HCT116 (cell line): ENCODE measurements around the gene PACS2. TPM values are rescaled to one million over a fixed set of nuclear protein-coding genes. Genes with fewer than 3 reads are reported as not detected.

Experiments used
- ATAC-seq: fragments of 200-7000 bp; cut with Tn5 transposase; 2 replicates; pipeline ENCODE4 v1.9.1; 2020; ENCODE audit warnings: mild to moderate bottlenecking, moderate library complexity
- BruUV-seq: library from RNA; stranded (reverse); fragments of 400-500 nt; replicated peaks from 2 replicates; lab custom pipeline; 2021; lab: Mats Ljungman, UMichigan
- CTCF ChIA-PET: fragments of 300-600 bp; sonication (Branson Sonifier 250); formaldehyde crosslinking; loops from one replicate; lab custom pipeline; 2021; ENCODE audit warnings: antibody characterized with exemption; lab: Charles Lee
- POLR2A ChIA-PET: fragments of 300-600, 350-600 bp; sonication (Branson Sonifier 250); formaldehyde crosslinking; loops from one replicate; lab custom pipeline; 2021; ENCODE audit warnings: antibody characterized with exemption; lab: Charles Lee
- RAD21 ChIA-PET, 2 experiments: fragments of 300-600 bp; sonication (Branson Sonifier 250); formaldehyde crosslinking; loops; one replicate each; lab custom pipeline; 2023; ENCODE audit warnings: low total read pairs in 2 of 2; ENCODE audit not compliant: uncharacterized antibody in 2 of 2, unreplicated experiment in 2 of 2, low non-redundant PET in 1 of 2; lab: Charles Lee
- DNase-seq: peaks from one replicate; pipeline ENCODE4 v3.0.0-alpha.2; 2010; ENCODE audit warnings: low read depth, low spot score
- H2AFZ ChIP-seq: fragments of 200-600 bp; shearing (Covaris generic), sonication (generic); 2 replicates; pipeline ENCODE4 v1.6.1; 2017; ENCODE audit warnings: low read depth, mixed run types, mixed read lengths, antibody characterized with exemption, low read length; ENCODE audit not compliant: poor library complexity, severe bottlenecking
- H3K27ac ChIP-seq: 2 replicates; pipeline ENCODE4 v1.5.1; 2012; ENCODE audit warnings: low read depth, low read length
- H3K27me3 ChIP-seq: fragments of 200-600 bp; sonication (generic); 2 replicates; pipeline ENCODE4 v1.6.1; 2016; ENCODE audit warnings: mixed run types, low read length, mixed read lengths; ENCODE audit not compliant: insufficient read depth
- H3K36me3 ChIP-seq, 2 experiments: fragments of 200-500 bp in 1 of 2; fragments of 200-600 bp in 1 of 2; sonication (Bioruptor generic) in 1 of 2; sonication (generic) in 1 of 2; 2 replicates each; pipeline versions ENCODE4 v1.5.1 to v1.6.1; 2014 to 2016; ENCODE audit warnings: low read length in 2 of 2, inconsistent platforms in 1 of 2, mixed read lengths in 1 of 2, mixed run types in 1 of 2; ENCODE audit not compliant: insufficient read depth in 2 of 2, control insufficient read depth in 1 of 2
- H3K4me1 ChIP-seq, 2 experiments: fragments of 200-600 bp in 1 of 2; sonication (generic) in 1 of 2; 2 replicates each; pipeline versions ENCODE4 v1.5.1 to v1.6.1; 2012 to 2017; ENCODE audit warnings: low read length in 2 of 2, inconsistent platforms in 1 of 2, mild to moderate bottlenecking in 1 of 2, mixed read lengths in 1 of 2, mixed run types in 1 of 2, moderate library complexity in 1 of 2; ENCODE audit not compliant: insufficient read depth in 2 of 2, control insufficient read depth in 1 of 2
- H3K4me2 ChIP-seq: fragments of 200-600 bp; sonication (generic); 2 replicates; pipeline ENCODE4 v1.6.1; 2017; ENCODE audit warnings: mixed run types, low read length, mixed read lengths
- H3K4me3 ChIP-seq, 2 experiments: fragments of 200-600 bp in 1 of 2; sonication (generic) in 1 of 2; replicated peaks in 1 of 2; 2 replicates each; pipeline ENCODE4 v1.5.1; 2011 to 2016; ENCODE audit warnings: low read length in 2 of 2, control low read depth in 1 of 2, low read depth in 1 of 2, mild to moderate bottlenecking in 1 of 2, mixed read lengths in 1 of 2, mixed run types in 1 of 2
- H3K79me2 ChIP-seq: fragments of 200-600 bp; sonication (generic); 2 replicates; pipeline ENCODE4 v1.6.1; 2017; ENCODE audit warnings: mild to moderate bottlenecking, mixed run types, low read length, moderate library complexity, mixed read lengths; ENCODE audit not compliant: insufficient read depth
- H3K9ac ChIP-seq: fragments of 200-600 bp; sonication (generic); 2 replicates; pipeline ENCODE4 v1.6.1; 2016; ENCODE audit warnings: low read length, mixed read lengths
- H3K9me2 ChIP-seq: fragments of 200-600 bp; sonication (generic), shearing (Covaris generic); 2 replicates; pipeline ENCODE4 v1.6.1; 2017; ENCODE audit warnings: mixed run types, mild to moderate bottlenecking, moderate library complexity; ENCODE audit not compliant: insufficient read depth
- H3K9me3 ChIP-seq, 2 experiments: fragments of 200-500 bp in 1 of 2; fragments of 200-600 bp in 1 of 2; sonication (Bioruptor generic) in 1 of 2; sonication (generic) in 1 of 2; 2 replicates each; pipeline ENCODE4 v1.6.1; 2014 to 2017; ENCODE audit warnings: low read length in 2 of 2, mixed read lengths in 2 of 2, inconsistent platforms in 1 of 2, low read depth in 1 of 2, mild to moderate bottlenecking in 1 of 2, mixed run types in 1 of 2, moderate library complexity in 1 of 2; ENCODE audit not compliant: control insufficient read depth in 1 of 2, insufficient read depth in 1 of 2
- H4K20me1 ChIP-seq: fragments of 200-600 bp; sonication (generic), shearing (Covaris generic); 2 replicates; pipeline ENCODE4 v1.6.1; 2017; ENCODE audit warnings: mixed run types, mild to moderate bottlenecking, moderate library complexity; ENCODE audit not compliant: insufficient read depth
- CBX3 ChIP-seq: IDR thresholded peaks from 2 replicates; pipeline ENCODE4 v1.6.1; 2012; ENCODE audit warnings: low read depth
- CEBPB ChIP-seq: IDR thresholded peaks from 2 replicates; pipeline ENCODE4 v1.6.1; 2012; ENCODE audit warnings: low read depth
- ELF1 ChIP-seq: IDR thresholded peaks from 2 replicates; pipeline ENCODE4 v1.6.1; 2012; ENCODE audit warnings: low read depth, borderline replicate concordance
- EZH2 ChIP-seq: fragments of 200-600 bp; sonication (generic); IDR thresholded peaks from 2 replicates; pipeline ENCODE4 v1.6.1; 2017; ENCODE audit warnings: antibody characterized with exemption, mixed run types
- EZH2phosphoT487 ChIP-seq: fragments of 200-600 bp; IDR thresholded peaks from 2 replicates; pipeline ENCODE4 v1.6.1; 2018; ENCODE audit warnings: antibody characterized with exemption, borderline replicate concordance
- FOSL1 ChIP-seq: IDR thresholded peaks from 2 replicates; pipeline ENCODE4 v1.6.1; 2012; ENCODE audit warnings: low read depth
- POLR2A ChIP-seq: IDR thresholded peaks from 2 replicates; pipeline ENCODE4 v1.7.0; 2011; ENCODE audit warnings: borderline replicate concordance; ENCODE audit not compliant: insufficient read depth, insufficient read length; ENCODE audit errors: extremely low read depth
- POLR2AphosphoS5 ChIP-seq: IDR thresholded peaks from 2 replicates; pipeline ENCODE4 v1.6.1; 2011; ENCODE audit warnings: mild to moderate bottlenecking, low read depth, low read length, moderate library complexity
- RAD21 ChIP-seq: IDR thresholded peaks from 2 replicates; pipeline ENCODE4 v1.6.1; 2012; ENCODE audit warnings: low read depth, mild to moderate bottlenecking
- SP1 ChIP-seq: IDR thresholded peaks from 2 replicates; pipeline ENCODE4 v1.6.1; 2012; ENCODE audit warnings: low read depth
- ZFX ChIP-seq: fragments of 450-650 bp; IDR thresholded peaks from 2 replicates; pipeline ENCODE4 v1.6.1; 2017
- ZNF274 ChIP-seq: fragments of 200-500 bp; sonication (Bioruptor generic); IDR thresholded peaks from 2 replicates; pipeline ENCODE4 v1.6.1; 2014; ENCODE audit warnings: mild to moderate bottlenecking, low read depth, low read length, inconsistent platforms
- intact Hi-C: fragments of 100-400 bp; cut with micrococcal nuclease; formaldehyde crosslinking; loops from 2 replicates; pipeline ENCODE4 v1.10.0; 2022
- total RNA-seq: library from RNA; stranded (reverse); gene quantifications from one replicate; pipeline ENCODE4 v1.2.1, GENCODE V29; 2021; ENCODE audit not compliant: unreplicated experiment
- TF ChIP-seq, protein P1 (sequence below): IDR thresholded peaks from 2 replicates; pipeline ENCODE4 v1.6.1; 2011; ENCODE audit warnings: mild to moderate bottlenecking, low read length, moderate library complexity; ENCODE audit not compliant: insufficient replicate concordance; ENCODE audit errors: extremely low read depth
- TF ChIP-seq, protein P2 (sequence below): IDR thresholded peaks from 2 replicates; pipeline ENCODE4 v1.6.1; 2012

PACS2 gene
- total RNA-seq, 1 experiment from 2014 or later = 75.5 TPM

DNA sequence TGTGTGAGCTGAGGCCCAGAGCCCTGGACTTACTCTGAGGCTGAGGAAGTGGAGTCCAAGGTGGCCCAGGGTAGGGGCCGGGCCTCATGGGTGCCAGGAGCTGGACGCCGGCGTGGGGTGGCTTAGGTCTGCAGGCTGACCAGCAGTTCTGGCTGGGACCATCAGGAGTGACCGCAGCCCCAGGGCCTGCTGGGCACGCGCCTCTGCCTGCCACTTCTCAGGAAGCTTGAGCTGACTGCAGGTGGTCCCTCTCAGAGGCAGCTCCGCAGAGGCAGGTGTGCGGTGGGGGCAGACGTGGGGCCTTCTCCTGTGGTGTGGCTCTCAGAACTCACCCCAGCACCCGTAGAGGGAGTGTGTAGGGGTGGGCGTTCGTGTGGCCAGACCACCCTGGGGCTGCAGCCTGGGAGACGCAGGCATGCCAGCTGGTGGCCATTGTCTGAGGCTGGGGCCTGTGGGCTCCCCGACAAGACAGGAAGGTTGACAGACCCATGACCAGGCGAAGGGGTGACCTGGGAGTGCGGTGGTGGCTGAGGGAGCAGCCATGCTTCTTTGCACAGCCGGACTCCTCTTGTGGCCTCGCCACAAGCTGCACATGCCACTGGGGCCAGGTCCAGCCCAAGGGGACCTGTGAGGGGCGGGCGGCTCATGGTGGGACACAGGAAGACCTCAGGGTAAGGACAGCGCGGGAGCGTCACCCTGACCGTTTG is 43.7 kb downstream of the PACS2 start:
- Histone ChIP-seq H3K79me2 (no peaks in the 10 kb centered on the region), H3K9me2 (no peaks in the 10 kb centered on the region), H3K4me1 (no peaks in the 10 kb centered on the region), H3K4me3 (no peak overlapping the region), H3K27ac (no peak overlapping the region), H2AFZ (no peak overlapping the region), H4K20me1 (no peaks in the 10 kb centered on the region), H3K4me2 (no peak overlapping the region), H3K9me3 (no peaks in the 10 kb centered on the region), H3K36me3 (no peaks in the 10 kb centered on the region; a peak in 1 of 4 replicates), H3K27me3 (no peaks in the 10 kb centered on the region), H3K9ac (no peak overlapping the region)
- no peak for DNase-seq
- BruUV-seq = no TSS peak
- TF ChIP-seq, protein P1, sequence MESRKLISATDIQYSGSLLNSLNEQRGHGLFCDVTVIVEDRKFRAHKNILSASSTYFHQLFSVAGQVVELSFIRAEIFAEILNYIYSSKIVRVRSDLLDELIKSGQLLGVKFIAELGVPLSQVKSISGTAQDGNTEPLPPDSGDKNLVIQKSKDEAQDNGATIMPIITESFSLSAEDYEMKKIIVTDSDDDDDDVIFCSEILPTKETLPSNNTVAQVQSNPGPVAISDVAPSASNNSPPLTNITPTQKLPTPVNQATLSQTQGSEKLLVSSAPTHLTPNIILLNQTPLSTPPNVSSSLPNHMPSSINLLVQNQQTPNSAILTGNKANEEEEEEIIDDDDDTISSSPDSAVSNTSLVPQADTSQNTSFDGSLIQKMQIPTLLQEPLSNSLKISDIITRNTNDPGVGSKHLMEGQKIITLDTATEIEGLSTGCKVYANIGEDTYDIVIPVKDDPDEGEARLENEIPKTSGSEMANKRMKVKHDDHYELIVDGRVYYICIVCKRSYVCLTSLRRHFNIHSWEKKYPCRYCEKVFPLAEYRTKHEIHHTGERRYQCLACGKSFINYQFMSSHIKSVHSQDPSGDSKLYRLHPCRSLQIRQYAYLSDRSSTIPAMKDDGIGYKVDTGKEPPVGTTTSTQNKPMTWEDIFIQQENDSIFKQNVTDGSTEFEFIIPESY = no peak
- TF ChIP-seq FOSL1 (no peak), ZNF274 (no peak), POLR2A (no peak)
- ChIA-PET RAD21 (no interaction called here), CTCF (no interaction called here), POLR2A (no interaction called here)
- no peak for ATAC-seq
- intact Hi-C loops = no loop called here

DNA sequence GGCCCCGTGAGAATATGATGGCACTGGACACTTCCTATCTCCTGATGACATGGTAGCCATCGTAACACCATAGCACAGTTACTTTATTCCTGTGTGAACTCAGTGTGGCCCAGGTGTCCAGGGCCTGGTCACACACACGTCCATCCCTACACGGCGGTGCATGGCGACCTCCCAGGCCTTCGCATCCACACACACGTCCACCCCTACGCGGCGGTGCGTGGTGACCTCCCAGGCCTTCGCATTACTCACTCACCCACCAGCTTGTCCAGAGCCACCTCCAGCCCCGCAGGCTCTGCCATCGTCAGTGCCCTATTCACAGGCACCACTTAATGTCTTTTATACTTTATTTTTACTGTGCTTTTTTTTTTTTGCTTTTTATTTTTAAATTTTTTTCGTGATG is 44.4 kb downstream of the PACS2 start:
- ATAC-seq = no peak
- Histone ChIP-seq H3K4me1 (peaks cover 0 to under 1% of the 10 kb centered on the region in 2 experiments; a peak in 1 of 4 replicates), H3K79me2 (no peaks in the 10 kb centered on the region), H2AFZ (no peak overlapping the region), H3K4me2 (no peak overlapping the region), H3K9me3 (no peaks in the 10 kb centered on the region), H3K9ac (no peak overlapping the region), H3K27me3 (no peaks in the 10 kb centered on the region), H4K20me1 (no peaks in the 10 kb centered on the region), H3K36me3 (no peaks in the 10 kb centered on the region; a peak in 1 of 4 replicates), H3K27ac (no peak overlapping the region), H3K9me2 (no peaks in the 10 kb centered on the region), H3K4me3 (no peak overlapping the region)
- DNase-seq = no peak
- RAD21 ChIA-PET = no interaction called here
- POLR2A ChIA-PET = no interaction called here
- CTCF ChIA-PET = no interaction called here
- intact Hi-C loops = no loop called here
- BruUV-seq = no TSS peak
- TF ChIP-seq ELF1 (no peak), CEBPB (no peak), POLR2A (no peak), POLR2AphosphoS5 (no peak), CBX3 (no peak), EZH2 (no peak), ZFX (no peak), RAD21 (no peak), EZH2phosphoT487 (no peak), SP1 (no peak)
- TF ChIP-seq, protein P2, sequence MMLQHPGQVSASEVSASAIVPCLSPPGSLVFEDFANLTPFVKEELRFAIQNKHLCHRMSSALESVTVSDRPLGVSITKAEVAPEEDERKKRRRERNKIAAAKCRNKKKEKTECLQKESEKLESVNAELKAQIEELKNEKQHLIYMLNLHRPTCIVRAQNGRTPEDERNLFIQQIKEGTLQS = no peak
- TF ChIP-seq, protein P1 = no peak
